ENCODE results near the gene APOL6. TPM values are rescaled to one million over a fixed set of nuclear protein-coding genes. Genes with fewer than 3 reads are reported as not detected.
A peak's percentile ranks its signal among the peaks of the same experiment; 100 is the strongest.
"Not testable (repeated sequence)": the region's sequence is repeated elsewhere in the genome, so short reads cannot be mapped to it uniquely, and the experiment has no call there.

The APOL6 gene
- total RNA-seq, 2 donors from 2014 or later: 34.0 to 51.4 TPM

DNA sequence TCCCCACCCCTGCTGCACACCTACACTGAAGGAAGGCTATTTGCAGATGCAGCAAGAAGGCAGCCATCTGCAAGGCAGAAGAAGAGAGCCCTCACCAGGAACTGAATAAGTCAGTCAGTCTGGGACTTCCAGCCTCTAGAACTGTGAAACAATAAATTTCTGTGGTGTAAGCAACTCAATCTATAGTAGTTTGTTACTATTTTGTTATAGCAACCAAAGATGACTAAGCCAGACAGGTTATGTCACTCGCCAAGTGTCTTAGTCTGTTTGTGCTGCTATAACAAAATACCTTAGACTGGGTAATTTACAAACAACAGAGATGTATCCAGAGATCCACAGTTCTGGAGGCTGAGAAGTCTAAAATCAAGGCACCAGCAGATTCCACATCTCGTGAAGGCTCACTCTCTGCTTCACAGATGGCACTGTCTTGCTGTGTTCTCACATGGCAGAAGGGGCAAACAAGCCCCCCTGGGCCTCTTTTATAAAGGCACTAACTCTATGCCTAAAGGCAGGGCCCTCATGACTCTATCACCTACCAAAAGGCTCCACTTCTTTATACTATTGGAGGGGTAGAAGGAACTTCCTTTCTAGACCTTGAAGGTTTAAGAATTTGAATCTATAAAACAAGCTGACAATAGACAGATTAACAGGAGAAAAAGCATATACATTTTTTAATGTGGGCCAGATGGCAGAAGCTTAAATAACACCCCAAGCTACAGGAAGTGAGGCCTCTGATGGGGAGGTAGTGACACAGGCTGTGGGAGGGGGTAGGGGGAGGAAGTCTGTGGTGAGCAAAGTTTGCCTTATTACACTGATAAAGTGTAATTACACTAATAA is 12.3 kb downstream of the APOL6 start:
- ATAC-seq (peak; percentile 96), DNase-seq (peak in 1 of 2 donors; percentile 47)
- intact Hi-C loops (cut with DNase I, micrococcal nuclease): no loop called here

GRCh38 chr22:35661464-35661863 is 13.2 kb downstream of the APOL6 start:
- no peak for DNase-seq
- ATAC-seq: peak; percentile 51
- intact Hi-C loops (cut with DNase I, micrococcal nuclease): no loop called here

DNA sequence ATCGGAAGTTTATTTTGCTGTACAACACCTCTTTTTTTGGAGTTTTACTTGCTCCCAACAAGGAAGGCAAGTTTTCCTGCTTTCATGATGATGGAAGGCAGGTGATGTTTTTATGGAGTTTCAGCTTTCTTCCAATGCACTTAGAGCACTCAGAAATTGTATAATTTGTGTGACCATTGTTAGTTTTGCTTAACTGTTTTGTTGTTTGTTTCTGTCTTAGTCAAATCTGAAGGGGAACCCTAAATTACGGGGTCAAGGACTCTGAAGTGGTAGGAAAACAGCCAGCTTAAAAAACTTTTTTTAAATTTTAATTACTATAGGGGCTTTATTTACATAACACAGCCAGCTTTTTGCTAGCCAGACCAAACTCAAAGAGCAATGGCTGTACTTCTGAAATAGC is 14.7 kb downstream of the APOL6 start:
- DNase-seq: no peak
- no peak for ATAC-seq
- intact Hi-C loops (cut with DNase I, micrococcal nuclease): no loop called here

DNA sequence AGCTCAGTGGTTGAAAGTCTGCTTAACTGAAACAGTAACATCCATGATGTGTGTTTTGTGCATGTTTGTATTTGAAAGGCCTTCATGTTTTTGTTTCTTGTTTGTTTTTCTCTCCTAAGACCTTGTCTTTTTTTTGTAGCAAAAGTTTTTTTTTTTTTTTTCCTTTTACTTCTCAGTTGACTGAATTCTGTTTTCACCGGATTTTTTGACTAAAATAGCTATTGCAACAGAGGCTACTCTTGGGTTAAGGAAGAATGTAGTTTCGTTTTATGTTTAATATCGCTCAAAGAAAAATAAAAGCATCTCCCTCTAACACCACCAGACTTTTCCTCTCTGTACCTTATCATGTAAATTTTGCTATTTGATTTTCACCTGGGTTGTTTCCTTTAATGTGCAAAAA is 15.1 kb downstream of the APOL6 start:
- no peak for DNase-seq
- no peak for ATAC-seq

GRCh38 chr22:35664955-35665587 is 16.8 kb downstream of the APOL6 start:
- intact Hi-C loops (cut with DNase I, micrococcal nuclease): no loop called here

More for the DNA sequence above, 15.1 kb downstream of the APOL6 start:
- intact Hi-C loops (cut with DNase I, micrococcal nuclease): no loop called here

GRCh38 chr22:35666699-35667098 is 18.5 kb downstream of the APOL6 start:
- ATAC-seq; intact Hi-C loops (cut with DNase I, micrococcal nuclease): not testable (repeated sequence)

More at GRCh38 chr22:35664955-35665587, 16.8 kb downstream of the APOL6 start:
- DNase-seq (no peak), ATAC-seq (no peak)

DNA sequence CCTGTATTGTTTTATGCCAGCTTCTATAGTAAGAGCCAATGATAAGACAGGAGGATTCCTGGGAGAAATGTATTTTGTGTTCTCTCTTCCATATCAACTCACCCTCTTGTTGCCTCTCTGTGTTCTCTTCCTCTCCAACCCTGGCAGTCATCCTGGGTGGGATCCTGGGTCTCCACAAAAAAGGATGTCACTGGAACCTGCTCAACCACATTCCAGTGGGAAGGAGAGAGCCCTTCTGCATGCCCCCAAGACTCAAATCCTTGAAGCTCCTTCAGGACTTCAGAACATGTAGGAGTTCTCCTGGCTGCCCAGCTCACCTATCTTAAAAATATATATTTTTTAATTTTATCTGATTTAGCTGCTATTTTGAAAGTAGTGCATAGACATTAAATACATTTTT is 26.1 kb downstream of the APOL6 start:
- intact Hi-C loops (cut with DNase I, micrococcal nuclease): no loop called here
- ATAC-seq: no peak
- no peak for DNase-seq

More at GRCh38 chr22:35666699-35667098, 18.5 kb downstream of the APOL6 start:
- not testable (repeated sequence) for DNase-seq

- intact Hi-C loops (cut with DNase I, micrococcal nuclease); DNase-seq; ATAC-seq: not testable (repeated sequence)
Measured at GRCh38 chr22:35676065-35676464, 27.8 kb downstream of the APOL6 start.

- DNase-seq (no peak), ATAC-seq (no peak)
- intact Hi-C loops (cut with DNase I, micrococcal nuclease): no loop called here
Measured at GRCh38 chr22:35677460-35678187, 29.4 kb downstream of the APOL6 start.

DNA sequence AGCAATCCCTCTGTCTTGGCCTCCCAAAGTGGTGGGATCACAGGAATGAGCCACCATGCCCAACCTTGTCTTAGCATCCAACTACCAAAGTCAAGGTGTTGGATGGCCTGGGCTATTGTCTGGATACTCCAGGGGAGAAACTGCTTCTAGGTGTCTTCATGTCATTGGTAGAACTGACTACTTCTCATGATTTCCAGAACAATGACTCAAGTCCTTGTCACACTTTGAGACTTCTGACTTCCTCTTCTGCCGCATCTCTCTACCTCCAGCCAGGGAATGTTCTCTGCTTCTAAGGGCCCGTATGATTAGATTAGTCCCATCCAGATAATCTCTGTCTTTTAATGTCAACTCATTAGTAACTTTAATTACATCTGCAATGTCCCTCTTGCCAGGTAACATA is 30.6 kb downstream of the APOL6 start:
- DNase-seq (no peak), ATAC-seq (no peak)
- intact Hi-C loops (cut with DNase I, micrococcal nuclease): no loop called here

GRCh38 chr22:35679492-35679891 is 31.2 kb downstream of the APOL6 start:
- intact Hi-C loops (cut with DNase I, micrococcal nuclease); ATAC-seq; DNase-seq: not testable (repeated sequence)

GRCh38 chr22:35681454-35682052 is 33.3 kb downstream of the APOL6 start:
- DNase-seq: no peak
- ATAC-seq: no peak
- intact Hi-C loops (cut with DNase I, micrococcal nuclease): no loop called here

DNA sequence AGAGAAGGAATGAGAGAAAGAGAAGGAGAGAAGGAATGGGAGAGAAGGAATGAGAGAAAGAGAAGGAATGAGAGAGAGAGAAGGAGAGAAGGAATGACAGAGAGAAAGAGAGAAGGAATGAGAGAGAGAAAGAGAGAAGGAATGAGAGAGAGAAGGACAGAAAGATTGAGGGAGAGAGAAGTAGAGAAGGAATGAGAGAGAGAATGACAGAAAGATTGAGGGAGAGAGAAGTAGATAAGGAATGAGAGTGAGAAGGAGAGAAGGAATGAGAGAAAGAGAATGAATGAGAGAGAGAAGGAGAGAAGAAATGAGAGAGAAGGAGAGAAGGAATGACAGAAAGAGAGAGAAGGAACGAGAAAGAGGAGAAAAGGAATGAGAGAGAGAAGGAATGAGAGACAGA is 35.3 kb downstream of the APOL6 start:
- DNase-seq: no peak
- no peak for ATAC-seq
- intact Hi-C loops (cut with DNase I, micrococcal nuclease): no loop called here

GRCh38 chr22:35684270-35684700 is 36.0 kb downstream of the APOL6 start:
- DNase-seq (no peak), ATAC-seq (peak; percentile 30)
- intact Hi-C loops (cut with DNase I, micrococcal nuclease): no loop called here

GRCh38 chr22:35684732-35685131 is 36.5 kb downstream of the APOL6 start:
- DNase-seq (no peak), ATAC-seq (no peak)
- intact Hi-C loops (cut with DNase I, micrococcal nuclease): no loop called here

DNA sequence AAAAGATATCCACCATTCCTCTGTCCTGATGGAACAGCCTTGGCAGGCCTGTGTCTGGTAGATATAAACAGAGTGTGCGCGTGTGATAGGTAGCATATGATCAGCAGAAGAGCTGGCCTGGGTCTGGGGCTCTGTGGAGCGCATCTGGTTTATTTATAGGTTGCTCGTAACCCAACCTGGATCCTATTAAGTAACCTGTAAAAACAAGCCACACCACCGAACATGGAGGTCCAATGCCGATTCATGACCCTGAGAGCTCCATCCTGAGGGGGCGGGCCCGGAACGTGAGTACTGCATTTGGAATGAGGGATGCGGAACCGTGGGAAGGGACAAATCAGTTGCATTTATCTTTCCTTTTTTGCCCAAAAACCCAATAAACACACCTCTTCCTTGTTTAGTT is 37.5 kb downstream of the APOL6 start:
- no peak for DNase-seq
- ATAC-seq: no peak
- intact Hi-C loops (cut with DNase I, micrococcal nuclease): no loop called here

DNA sequence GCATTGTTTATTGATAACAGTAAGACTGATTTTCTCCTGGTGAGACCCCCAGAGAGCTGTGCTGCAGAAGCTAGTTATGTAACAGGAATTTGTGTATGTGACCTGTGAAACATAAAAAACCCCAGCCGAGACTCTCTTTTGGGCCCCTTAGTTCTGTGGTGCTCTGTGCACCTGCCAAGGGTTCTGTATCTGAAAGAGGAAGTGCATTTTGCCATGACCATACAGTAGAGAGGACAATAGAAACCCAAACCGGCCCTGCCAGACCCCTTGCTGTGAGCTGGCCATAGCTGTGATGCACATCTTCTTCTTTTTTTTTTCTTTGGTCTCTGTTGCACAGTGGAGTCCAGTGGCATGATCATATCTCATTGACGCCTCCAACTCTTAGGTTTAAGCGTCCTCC is 38.1 kb downstream of the APOL6 start:
- intact Hi-C loops (cut with DNase I, micrococcal nuclease): no loop called here
- no peak for DNase-seq
- ATAC-seq: no peak

- intact Hi-C loops (cut with DNase I, micrococcal nuclease): no loop called here
Measured at GRCh38 chr22:35687461-35687860, 39.2 kb downstream of the APOL6 start.

More at GRCh38 chr22:35687461-35687860, 39.2 kb downstream of the APOL6 start:
- ATAC-seq: no peak
- DNase-seq: no peak
